ENCODE measurements around the gene DPH3. TPM values are rescaled to one million over a fixed set of nuclear protein-coding genes. Genes with fewer than 3 reads are reported as not detected.

The DPH3 gene
- total and polyA plus RNA-seq, 2 of the 8 experiments (the other 6 are each of a cell fraction or from before 2014, with no cell fraction given): 9.8 to 40.1 TPM

- TF ChIP-seq USF2 (IDR thresholded peaks at IDR 0.05; ENCODE audit: low read length) (no peak), SP2 (IDR thresholded peaks at IDR 0.05; ENCODE audit: low read length) (no peak)
These were observed 30.7 kb upstream of the DPH3 start (continued) for GRCh38 chr3:16295298-16295890.
